Stomach smooth muscle (tissue), 2 donors: ENCODE data around the gene ADCY3.

Experiments
- H3K27ac ChIP-seq: one replicate; pipeline ENCODE4 v1.7.0; 2013; ENCODE audit warnings: mild to moderate bottlenecking, low read length, inconsistent platforms
- H3K27me3 ChIP-seq, 2 donors: one replicate each; pipeline ENCODE4 v1.7.0; 2013; ENCODE audit warnings: low read length in 2 of 2; ENCODE audit not compliant: insufficient read depth in 2 of 2, control insufficient read depth in 1 of 2
- H3K36me3 ChIP-seq, 2 donors: one replicate each; pipeline ENCODE4 v1.7.0; 2013; ENCODE audit warnings: low read length in 2 of 2; ENCODE audit not compliant: control insufficient read depth in 2 of 2, insufficient read depth in 2 of 2
- H3K4me1 ChIP-seq: one replicate; pipeline ENCODE4 v1.7.0; 2013; ENCODE audit warnings: low read length; ENCODE audit not compliant: control insufficient read depth, insufficient read depth
- H3K4me3 ChIP-seq, 2 donors: one replicate each; pipeline ENCODE4 v1.7.0; 2013; ENCODE audit warnings: low read length in 2 of 2
- H3K9ac ChIP-seq, 2 donors: one replicate each; pipeline ENCODE4 v1.7.0; 2013; ENCODE audit warnings: low read length in 2 of 2, mild to moderate bottlenecking in 1 of 2
- H3K9me3 ChIP-seq, 2 donors: one replicate each; pipeline ENCODE4 v1.7.0; 2013; ENCODE audit warnings: low read length in 2 of 2; ENCODE audit not compliant: control insufficient read depth in 2 of 2
- donor health status: healthy.
- donor health status: Pancreatic carcinoma.

Gene ADCY3

GRCh38 chr2:24860631-24861030, 59.4 kb downstream of the ADCY3 start:
- Histone ChIP-seq H3K36me3 (no peaks in the 10 kb centered on the region), H3K9ac (no peak overlapping the region), H3K27ac (no peak overlapping the region), H3K4me1 (peaks cover 15% of the 10 kb centered on the region), H3K9me3 (no peaks in the 10 kb centered on the region), H3K27me3 (no peaks in the 10 kb centered on the region), H3K4me3 (no peak overlapping the region)

GRCh38 chr2:24859968-24860600, 60.0 kb downstream of the ADCY3 start:
- H3K27ac ChIP-seq: no peak overlapping the region
- H3K36me3 ChIP-seq: no peaks in the 10 kb centered on the region

GRCh38 chr2:24858996-24859395, 61.0 kb downstream of the ADCY3 start:
- H3K27ac ChIP-seq: no peak overlapping the region
- H3K4me1 ChIP-seq: peaks cover 17% of the 10 kb centered on the region
- no peak overlapping the region for H3K4me3 ChIP-seq
- no peaks in the 10 kb centered on the region for H3K9me3 ChIP-seq
- no peaks in the 10 kb centered on the region for H3K36me3 ChIP-seq
- no peaks in the 10 kb centered on the region for H3K27me3 ChIP-seq
- no peak overlapping the region for H3K9ac ChIP-seq

More at GRCh38 chr2:24859968-24860600, 60.0 kb downstream of the ADCY3 start:
- Histone ChIP-seq H3K9ac (no peak overlapping the region), H3K4me3 (no peak overlapping the region), H3K4me1 (peaks cover 15% of the 10 kb centered on the region), H3K9me3 (no peaks in the 10 kb centered on the region), H3K27me3 (no peaks in the 10 kb centered on the region)

- no peaks in the 10 kb centered on the region for H3K27me3 ChIP-seq
- peaks cover 20% of the 10 kb centered on the region for H3K4me1 ChIP-seq
- H3K4me3 ChIP-seq: no peak overlapping the region
Observed at GRCh38 chr2:24857746-24858145, 62.3 kb downstream of the ADCY3 start.

GRCh38 chr2:24856791-24857211, 63.2 kb downstream of the ADCY3 start:
- Histone ChIP-seq H3K36me3 (no peaks in the 10 kb centered on the region), H3K9ac (no peak overlapping the region), H3K9me3 (no peaks in the 10 kb centered on the region), H3K27ac (peak overlapping the region; percentile 60), H3K4me3 (no peak overlapping the region), H3K4me1 (peaks cover 20% of the 10 kb centered on the region), H3K27me3 (no peaks in the 10 kb centered on the region)

More at GRCh38 chr2:24857746-24858145, 62.3 kb downstream of the ADCY3 start:
- Histone ChIP-seq H3K9ac (no peak overlapping the region), H3K36me3 (no peaks in the 10 kb centered on the region), H3K27ac (no peak overlapping the region), H3K9me3 (no peaks in the 10 kb centered on the region)

GRCh38 chr2:24855726-24856125, 64.3 kb downstream of the ADCY3 start:
- no peaks in the 10 kb centered on the region for H3K36me3 ChIP-seq
- H3K4me3 ChIP-seq: no peak overlapping the region
- H3K9ac ChIP-seq: peak overlapping the region in 1 of 2 donors; percentile 21
- H3K27me3 ChIP-seq: no peaks in the 10 kb centered on the region
- peak overlapping the region; percentile 60 for H3K27ac ChIP-seq
- peaks cover 20% of the 10 kb centered on the region for H3K4me1 ChIP-seq
- H3K9me3 ChIP-seq: no peaks in the 10 kb centered on the region

GRCh38 chr2:24855022-24855622, 64.9 kb downstream of the ADCY3 start:
- Histone ChIP-seq H3K9me3 (no peaks in the 10 kb centered on the region), H3K36me3 (no peaks in the 10 kb centered on the region), H3K9ac (no peak overlapping the region), H3K4me1 (peaks cover 20% of the 10 kb centered on the region), H3K27me3 (no peaks in the 10 kb centered on the region), H3K4me3 (no peak overlapping the region), H3K27ac (peak overlapping the region; percentile 60)

GRCh38 chr2:24853996-24854395, 66.0 kb downstream of the ADCY3 start:
- no peaks in the 10 kb centered on the region for H3K27me3 ChIP-seq
- no peak overlapping the region for H3K9ac ChIP-seq
- H3K4me1 ChIP-seq: peaks cover 20% of the 10 kb centered on the region
- no peak overlapping the region for H3K27ac ChIP-seq
- H3K9me3 ChIP-seq: no peaks in the 10 kb centered on the region
- no peak overlapping the region for H3K4me3 ChIP-seq
- no peaks in the 10 kb centered on the region for H3K36me3 ChIP-seq

- Histone ChIP-seq H3K4me1 (peaks cover 20% of the 10 kb centered on the region), H3K9ac (no peak overlapping the region), H3K9me3 (no peaks in the 10 kb centered on the region), H3K27ac (no peak overlapping the region), H3K4me3 (no peak overlapping the region), H3K36me3 (no peaks in the 10 kb centered on the region), H3K27me3 (no peaks in the 10 kb centered on the region)
Observed at GRCh38 chr2:24853046-24853445, 67.0 kb downstream of the ADCY3 start.

- H3K9ac ChIP-seq: no peak overlapping the region
- H3K27ac ChIP-seq: no peak overlapping the region
- H3K36me3 ChIP-seq: no peaks in the 10 kb centered on the region
- no peak overlapping the region for H3K4me3 ChIP-seq
- no peaks in the 10 kb centered on the region for H3K27me3 ChIP-seq
- peaks cover 20% of the 10 kb centered on the region for H3K4me1 ChIP-seq
- no peaks in the 10 kb centered on the region for H3K9me3 ChIP-seq
Observed at GRCh38 chr2:24852431-24853020, 67.5 kb downstream of the ADCY3 start.

- H3K27me3 ChIP-seq: no peaks in the 10 kb centered on the region
- no peaks in the 10 kb centered on the region for H3K9me3 ChIP-seq
- peaks cover 17% of the 10 kb centered on the region for H3K4me1 ChIP-seq
- no peak overlapping the region for H3K27ac ChIP-seq
- no peaks in the 10 kb centered on the region for H3K36me3 ChIP-seq
- no peak overlapping the region for H3K4me3 ChIP-seq
- H3K9ac ChIP-seq: no peak overlapping the region
Observed at GRCh38 chr2:24852026-24852425, 68.0 kb downstream of the ADCY3 start.
